ENCODE results near the gene BRINP1.

DNA sequence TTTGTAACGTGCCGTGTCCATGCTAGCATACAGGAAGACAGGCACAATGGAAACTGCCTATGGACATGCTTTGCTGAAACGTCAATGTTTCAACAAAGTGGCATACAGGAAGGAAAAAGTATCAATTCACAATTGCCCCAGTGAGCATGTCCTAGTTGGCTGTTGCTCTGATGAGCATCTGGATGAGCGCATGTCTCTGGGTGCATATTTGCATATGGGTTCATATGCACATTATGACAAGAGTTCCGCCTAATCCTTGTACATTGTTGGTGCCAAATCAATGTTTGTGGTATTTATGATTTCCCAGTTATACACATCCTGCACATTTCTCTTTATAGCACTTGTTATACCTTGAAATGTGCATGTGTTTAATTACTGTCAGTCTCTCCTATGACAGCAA is 58.5 kb downstream of the BRINP1 start:
- TF ChIP-seq CTCF (IDR thresholded peaks at IDR 0.05): no peak
- TF ChIP-seq POLR2A (IDR thresholded peaks at IDR 0.05): no peak
